ENCODE results near the gene SHISA5.

The SHISA5 gene

GRCh38 chr3:48429960-48430707 lies 73.8 kb downstream of the SHISA5 start, which contains the start of gene PLXNB1:
PLXNB1 (minus strand) TSS chr3:48430086; CDS start chr3:48424611, 5,475 bp downstream.
- no peak for DNase-seq (ENCODE audit: low spot score)

GRCh38 chr3:48429317-48429959 lies 74.5 kb downstream of the SHISA5 start:
- DNase-seq (ENCODE audit: low spot score): peak; percentile 84

GRCh38 chr3:48428572-48429316 lies 75.2 kb downstream of the SHISA5 start:
- peak; percentile 40 for DNase-seq (ENCODE audit: low spot score)

- peak; percentile 41 for DNase-seq (ENCODE audit: low spot score)
These were observed 75.8 kb downstream of the SHISA5 start for GRCh38 chr3:48428088-48428571.

GRCh38 chr3:48427630-48427962 lies 76.4 kb downstream of the SHISA5 start:
- peak; percentile 72 for DNase-seq (ENCODE audit: low spot score)

- no peak for DNase-seq (ENCODE audit: low spot score)
These were observed 76.9 kb downstream of the SHISA5 start for GRCh38 chr3:48426944-48427629.

GRCh38 chr3:48426401-48426909 lies 77.5 kb downstream of the SHISA5 start:
- peak; percentile 98 for DNase-seq (ENCODE audit: low spot score)

GRCh38 chr3:48425281-48425812 lies 78.6 kb downstream of the SHISA5 start:
- peak; percentile 80 for DNase-seq (ENCODE audit: low spot score)

GRCh38 chr3:48423883-48424695 lies 79.9 kb downstream of the SHISA5 start:
- no peak for DNase-seq (ENCODE audit: low spot score)

GRCh38 chr3:48423241-48423882 lies 80.6 kb downstream of the SHISA5 start:
- DNase-seq (ENCODE audit: low spot score): peak; percentile 78

- DNase-seq (ENCODE audit: low spot score): no peak
These were observed 81.3 kb downstream of the SHISA5 start for GRCh38 chr3:48422681-48423080.

GRCh38 chr3:48422272-48422671 lies 81.7 kb downstream of the SHISA5 start:
- DNase-seq (ENCODE audit: low spot score): no peak

- DNase-seq (ENCODE audit: low spot score): no peak
These were observed 83.4 kb downstream of the SHISA5 start for GRCh38 chr3:48420561-48420960.

- no peak for DNase-seq (ENCODE audit: low spot score)
These were observed 84.4 kb downstream of the SHISA5 start for GRCh38 chr3:48419597-48419996.

GRCh38 chr3:48419149-48419548 lies 84.8 kb downstream of the SHISA5 start:
- no peak for DNase-seq (ENCODE audit: low spot score)

- no peak for DNase-seq (ENCODE audit: low spot score)
These were observed 85.3 kb downstream of the SHISA5 start for GRCh38 chr3:48418651-48419050.

- DNase-seq (ENCODE audit: low spot score): no peak
These were observed 85.8 kb downstream of the SHISA5 start for GRCh38 chr3:48418140-48418539.
